Mesodermal cell (in vitro differentiated cells): ENCODE measurements around the gene CYP4F12.

Source experiments
- H3K27ac ChIP-seq: 2 replicates; pipeline ENCODE4 v1.7.0; 2013; ENCODE audit warnings: mild to moderate bottlenecking, low read depth, low read length, moderate library complexity; ENCODE audit not compliant: severe bottlenecking
- H3K36me3 ChIP-seq: 2 replicates; pipeline ENCODE4 v1.7.1; 2013; ENCODE audit warnings: mild to moderate bottlenecking, low read length, moderate library complexity; ENCODE audit not compliant: control insufficient read depth, insufficient read depth
- H3K4me1 ChIP-seq: one replicate; pipeline ENCODE4 v1.7.1; 2013; ENCODE audit warnings: mild to moderate bottlenecking, low read length; ENCODE audit not compliant: insufficient read depth, control insufficient read depth, poor library complexity, severe bottlenecking
- H3K4me3 ChIP-seq: 2 replicates; pipeline ENCODE4 v1.7.0; 2013; ENCODE audit warnings: low read length, control low read depth, mild to moderate bottlenecking; ENCODE audit not compliant: insufficient read depth, poor library complexity, severe bottlenecking; ENCODE audit errors: extremely low read depth
- H3K9me3 ChIP-seq: 2 replicates; pipeline ENCODE4 v1.7.1; 2013; ENCODE audit warnings: mild to moderate bottlenecking, low read length, moderate library complexity; ENCODE audit not compliant: control insufficient read depth
- WGBS, 2 experiments: methylation state at CpG; one replicate each; pipeline ENCODE4 v1.1.5; 2013; ENCODE audit warnings: missing lambda C conversion rate in 2 of 2; ENCODE audit not compliant: insufficient coverage in 2 of 2; 5-methylcytosine and 5-hydroxymethylcytosine counted together

The CYP4F12 gene

GRCh38 chr19:15717809-15718208, 44.9 kb downstream of the CYP4F12 start:
- 69 to 74% methylated on average over 3 to 6 of the region's 6 CpGs for WGBS, 2 experiments
- Histone ChIP-seq H3K36me3 (no peaks in the 10 kb centered on the region), H3K9me3 (peaks cover 72% of the 10 kb centered on the region), H3K4me1 (no peaks in the 10 kb centered on the region), H3K27ac (no peak overlapping the region), H3K4me3 (no peak overlapping the region)

- no peak overlapping the region for H3K4me3 ChIP-seq
- no peaks in the 10 kb centered on the region for H3K36me3 ChIP-seq
- H3K4me1 ChIP-seq = no peaks in the 10 kb centered on the region
- peaks cover 74% of the 10 kb centered on the region for H3K9me3 ChIP-seq
- no CpG with 5 or more reads among the region's 1 CpG for WGBS, 2 experiments
- H3K27ac ChIP-seq = no peak overlapping the region
Measured at GRCh38 chr19:15721268-15721667, 48.4 kb downstream of the CYP4F12 start.

GRCh38 chr19:15722956-15723355, 50.1 kb downstream of the CYP4F12 start:
- no peak overlapping the region for H3K27ac ChIP-seq
- 76 to 81% methylated on average over 21 to 25 of the region's 25 CpGs for WGBS, 2 experiments
- no peaks in the 10 kb centered on the region for H3K36me3 ChIP-seq
- H3K4me3 ChIP-seq = no peak overlapping the region
- no peaks in the 10 kb centered on the region for H3K4me1 ChIP-seq
- peaks cover 65% of the 10 kb centered on the region for H3K9me3 ChIP-seq

- Histone ChIP-seq H3K4me1 (no peaks in the 10 kb centered on the region), H3K36me3 (no peaks in the 10 kb centered on the region), H3K27ac (no peak within 1 kb of the TSS), H3K4me3 (no peak within 1 kb of the TSS), H3K9me3 (peaks cover 53% of the 10 kb centered on the region)
- 53 to 58% methylated on average over 3 to 4 of the region's 5 CpGs for WGBS, 2 experiments
Measured at GRCh38 chr19:15727724-15728123, 54.8 kb downstream of the CYP4F12 start, which contains the start of gene OR10H2. Gene OR10H2, plus strand, starts transcription at chr19:15728024. Its CDS starts 20 bp downstream, at chr19:15728044.

GRCh38 chr19:15730538-15730937, 57.7 kb downstream of the CYP4F12 start:
- Histone ChIP-seq H3K9me3 (peaks cover 58% of the 10 kb centered on the region), H3K36me3 (no peaks in the 10 kb centered on the region), H3K4me3 (no peak overlapping the region), H3K4me1 (no peaks in the 10 kb centered on the region), H3K27ac (no peak overlapping the region)
- 17% methylated on average over 1 of the region's 1 CpG; no CpG with 5 or more reads in 1 of the 2 experiments for WGBS, 2 experiments

- Histone ChIP-seq H3K27ac (no peak overlapping the region), H3K4me3 (no peak overlapping the region), H3K4me1 (no peaks in the 10 kb centered on the region), H3K9me3 (peaks cover 54% of the 10 kb centered on the region), H3K36me3 (no peaks in the 10 kb centered on the region)
- 0% methylated on average over 1 of the region's 1 CpG for WGBS, 2 experiments
Measured at GRCh38 chr19:15732388-15732787, 59.5 kb downstream of the CYP4F12 start.

- Histone ChIP-seq H3K4me3 (no peak overlapping the region), H3K27ac (no peak overlapping the region)
- 64 to 76% methylated on average over 3 to 5 of the region's 6 CpGs for WGBS, 2 experiments
Measured at GRCh38 chr19:15733895-15734294, 61.0 kb downstream of the CYP4F12 start.

GRCh38 chr19:15737722-15738121, 64.8 kb downstream of the CYP4F12 start, which contains the start of gene OR10H3:
Gene OR10H3, plus strand, starts transcription at chr19:15737985. Its CDS starts 3,408 bp downstream, at chr19:15741393.
- WGBS, 2 experiments = no CpG with 5 or more reads among the region's 4 CpGs
- Histone ChIP-seq H3K36me3 (no peaks in the 10 kb centered on the region), H3K9me3 (peaks cover 54% of the 10 kb centered on the region), H3K4me1 (no peaks in the 10 kb centered on the region), H3K4me3 (no peak within 1 kb of the TSS), H3K27ac (no peak within 1 kb of the TSS)

More at GRCh38 chr19:15733895-15734294, 61.0 kb downstream of the CYP4F12 start:
- Histone ChIP-seq H3K36me3 (no peaks in the 10 kb centered on the region), H3K9me3 (peaks cover 55% of the 10 kb centered on the region), H3K4me1 (no peaks in the 10 kb centered on the region)

- Histone ChIP-seq H3K9me3 (peaks cover 41% of the 10 kb centered on the region), H3K27ac (no peak overlapping the region), H3K36me3 (no peaks in the 10 kb centered on the region), H3K4me3 (no peak overlapping the region), H3K4me1 (no peaks in the 10 kb centered on the region)
- 17% methylated on average over 1 of the region's 1 CpG; no CpG with 5 or more reads in 1 of the 2 experiments for WGBS, 2 experiments
Measured at GRCh38 chr19:15740785-15741184, 67.9 kb downstream of the CYP4F12 start.
